ENCODE data around the gene CD200.

DNA sequence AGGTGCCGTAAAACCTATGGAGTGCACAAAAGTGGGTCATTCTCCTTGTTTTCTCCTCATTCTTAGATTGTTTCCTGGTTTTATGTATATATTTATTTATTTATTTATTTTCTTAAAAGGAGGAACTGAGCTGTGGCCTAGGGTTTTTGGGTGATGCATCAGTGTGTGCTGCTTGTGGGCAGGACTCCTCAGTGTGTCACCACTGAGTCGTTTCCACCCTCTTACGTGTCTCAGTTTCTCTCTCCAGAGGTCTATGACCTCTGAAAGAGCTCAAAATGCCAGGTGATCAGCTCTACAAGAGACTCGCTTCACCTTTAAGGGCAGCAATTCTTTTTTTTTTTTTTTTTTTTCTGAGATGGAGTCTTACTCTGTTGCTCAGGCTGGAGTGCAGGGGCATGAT lies 72.9 kb downstream of the CD200 start:
- no peak for TF ChIP-seq POLR2A (IDR thresholded peaks at IDR 0.05; ENCODE audit: low read depth, low read length)
- TF ChIP-seq, protein P1, sequence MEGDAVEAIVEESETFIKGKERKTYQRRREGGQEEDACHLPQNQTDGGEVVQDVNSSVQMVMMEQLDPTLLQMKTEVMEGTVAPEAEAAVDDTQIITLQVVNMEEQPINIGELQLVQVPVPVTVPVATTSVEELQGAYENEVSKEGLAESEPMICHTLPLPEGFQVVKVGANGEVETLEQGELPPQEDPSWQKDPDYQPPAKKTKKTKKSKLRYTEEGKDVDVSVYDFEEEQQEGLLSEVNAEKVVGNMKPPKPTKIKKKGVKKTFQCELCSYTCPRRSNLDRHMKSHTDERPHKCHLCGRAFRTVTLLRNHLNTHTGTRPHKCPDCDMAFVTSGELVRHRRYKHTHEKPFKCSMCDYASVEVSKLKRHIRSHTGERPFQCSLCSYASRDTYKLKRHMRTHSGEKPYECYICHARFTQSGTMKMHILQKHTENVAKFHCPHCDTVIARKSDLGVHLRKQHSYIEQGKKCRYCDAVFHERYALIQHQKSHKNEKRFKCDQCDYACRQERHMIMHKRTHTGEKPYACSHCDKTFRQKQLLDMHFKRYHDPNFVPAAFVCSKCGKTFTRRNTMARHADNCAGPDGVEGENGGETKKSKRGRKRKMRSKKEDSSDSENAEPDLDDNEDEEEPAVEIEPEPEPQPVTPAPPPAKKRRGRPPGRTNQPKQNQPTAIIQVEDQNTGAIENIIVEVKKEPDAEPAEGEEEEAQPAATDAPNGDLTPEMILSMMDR (conservative IDR thresholded peaks at IDR 0.05; ENCODE audit: low read depth, low read length): no peak
- no peak for TF ChIP-seq MAFK (IDR thresholded peaks at IDR 0.05; ENCODE audit: low read depth, low read length)
- TF ChIP-seq BHLHE40 (IDR thresholded peaks at IDR 0.05; ENCODE audit: low read depth, low read length): no peak
- no peak for TF ChIP-seq SMC3 (IDR thresholded peaks at IDR 0.05; ENCODE audit: low read depth, low read length)
- no peak for TF ChIP-seq RAD21 (IDR thresholded peaks at IDR 0.05; ENCODE audit: low read length)
- TF ChIP-seq, protein P2, sequence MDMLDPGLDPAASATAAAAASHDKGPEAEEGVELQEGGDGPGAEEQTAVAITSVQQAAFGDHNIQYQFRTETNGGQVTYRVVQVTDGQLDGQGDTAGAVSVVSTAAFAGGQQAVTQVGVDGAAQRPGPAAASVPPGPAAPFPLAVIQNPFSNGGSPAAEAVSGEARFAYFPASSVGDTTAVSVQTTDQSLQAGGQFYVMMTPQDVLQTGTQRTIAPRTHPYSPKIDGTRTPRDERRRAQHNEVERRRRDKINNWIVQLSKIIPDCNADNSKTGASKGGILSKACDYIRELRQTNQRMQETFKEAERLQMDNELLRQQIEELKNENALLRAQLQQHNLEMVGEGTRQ (IDR thresholded peaks at IDR 0.05; ENCODE audit: low read depth, low read length): no peak

Data from IMR-90 (cell line).